ENCODE results near the gene TSBP1.

The TSBP1 gene

DNA sequence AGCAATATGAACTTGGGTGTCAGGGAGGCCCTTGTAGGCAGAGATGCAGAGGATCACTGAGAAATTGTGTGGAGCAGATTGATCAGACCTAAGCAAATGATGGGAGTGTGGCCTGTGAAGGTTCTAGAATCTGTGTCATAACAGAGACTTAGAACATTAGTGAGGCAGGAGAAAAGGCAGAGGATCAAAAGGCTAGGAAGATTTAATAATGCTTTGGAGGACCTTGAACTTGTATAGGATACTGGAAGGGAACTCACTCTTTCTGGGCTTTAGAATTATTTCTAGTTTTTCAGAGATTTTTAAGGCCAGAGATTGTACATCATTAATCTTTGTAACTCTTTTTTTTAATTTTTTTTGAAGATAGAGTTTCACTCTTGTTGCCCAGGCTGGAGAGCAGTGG is at the start of gene TSBP1:
TSS of gene TSBP1 (minus strand) at position 101 of the 400 bp plus-strand sequence. CDS start 197 bp downstream, outside the sequence.
- no peak for DNase-seq (ENCODE audit: low read depth)

DNA sequence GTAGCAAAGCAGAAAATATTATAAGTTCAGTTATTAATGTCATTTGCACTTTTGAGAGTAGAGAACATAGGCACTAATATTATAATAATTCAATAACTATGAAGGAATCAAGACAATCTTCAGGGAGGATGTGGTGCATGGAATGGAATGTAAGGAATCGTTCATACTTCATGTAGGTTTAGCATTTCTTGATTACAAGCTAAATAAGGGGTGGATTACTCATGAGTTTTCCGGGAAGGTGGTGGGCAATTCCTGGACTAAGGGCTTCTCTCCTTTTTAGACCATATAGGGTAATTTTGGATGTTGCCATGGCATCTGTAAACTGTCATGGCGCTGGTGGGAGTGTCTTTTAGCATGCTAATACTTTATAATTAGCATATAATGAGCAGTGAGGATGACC is 44.3 kb upstream of the TSBP1 start:
- no peak for DNase-seq (ENCODE audit: low read depth)

DNA sequence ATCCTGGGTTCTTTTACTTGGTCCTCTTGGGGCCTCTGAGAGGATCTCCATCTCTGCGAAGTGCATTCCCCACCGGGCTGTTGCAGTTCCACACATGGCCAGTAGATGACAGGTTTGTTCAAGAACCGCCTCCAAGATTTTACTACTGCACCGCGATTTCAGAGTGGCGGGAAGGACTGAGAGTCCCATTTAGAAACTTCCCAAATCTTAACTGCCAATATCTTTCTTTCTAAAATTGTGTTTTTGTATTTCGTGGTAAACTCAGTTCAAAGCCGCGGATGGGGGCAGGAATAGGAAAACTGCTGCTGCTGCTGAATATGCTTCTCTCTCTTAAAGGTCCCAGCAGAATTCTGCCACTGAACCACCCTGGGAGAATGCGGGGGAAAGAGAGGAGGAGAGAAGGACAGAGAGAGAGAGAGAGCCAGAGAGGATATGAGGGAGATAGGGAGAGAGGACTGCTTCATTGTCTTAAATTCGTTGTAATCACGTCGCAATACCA is 43.9 kb upstream of the TSBP1 start:
- peak; percentile 66 for DNase-seq (ENCODE audit: low read depth)

- DNase-seq (ENCODE audit: low read depth) = peak; percentile 77
Observed at GRCh38 chr6:32413427-32414047, 41.8 kb upstream of the TSBP1 start.

GRCh38 chr6:32411566-32412327 is 40.0 kb upstream of the TSBP1 start:
- DNase-seq (ENCODE audit: low read depth) = no peak

DNA sequence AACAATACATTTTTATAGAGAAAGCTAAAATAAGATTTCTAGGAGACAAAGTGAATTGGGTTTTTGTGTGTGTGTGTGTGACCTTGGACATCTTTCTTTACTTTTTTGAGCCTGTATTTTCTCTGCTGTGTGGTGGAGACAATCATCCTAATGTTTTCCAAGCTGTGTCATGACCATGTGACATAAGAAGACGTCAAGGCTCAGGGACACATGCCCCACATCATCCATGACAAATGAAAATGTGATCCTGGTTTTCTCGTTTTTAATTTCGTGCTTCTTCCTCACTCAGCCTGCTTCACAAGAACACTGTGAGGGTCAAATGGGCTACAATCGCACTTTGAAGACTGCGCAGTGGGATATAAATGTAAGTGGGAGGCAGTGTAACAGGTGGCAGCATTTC is 39.2 kb upstream of the TSBP1 start:
- no peak for DNase-seq (ENCODE audit: low read depth)

DNA sequence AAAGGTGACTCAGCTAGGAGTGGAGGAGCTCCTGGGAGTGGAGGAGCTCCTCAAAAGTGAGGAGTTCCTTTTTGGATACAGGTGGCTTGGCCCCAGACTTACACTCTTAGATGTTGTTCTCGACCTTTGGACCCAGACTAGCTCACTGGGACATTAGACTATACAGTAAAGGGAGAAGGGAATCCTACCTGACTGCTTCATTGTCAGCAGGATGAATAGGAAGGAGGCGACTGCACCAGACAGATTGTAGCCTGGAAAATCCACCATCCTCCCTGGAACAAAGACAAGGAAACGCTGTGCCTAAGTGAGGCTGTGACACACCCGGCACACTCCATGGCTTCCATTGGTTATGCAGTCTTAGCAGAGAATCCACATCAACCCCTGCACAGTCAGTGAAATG is 35.2 kb upstream of the TSBP1 start, which contains the start of gene BTNL2:
TSS of gene BTNL2 (minus strand) at position 325 of the 400 bp plus-strand sequence. CDS start at position 267, 58 bp downstream.
- DNase-seq (ENCODE audit: low read depth) = no peak

- DNase-seq (ENCODE audit: low read depth) = no peak
Observed at GRCh38 chr6:32406197-32406596, 34.5 kb upstream of the TSBP1 start.

- DNase-seq (ENCODE audit: low read depth) = no peak
Observed at GRCh38 chr6:32405656-32406055, 34.0 kb upstream of the TSBP1 start.

DNA sequence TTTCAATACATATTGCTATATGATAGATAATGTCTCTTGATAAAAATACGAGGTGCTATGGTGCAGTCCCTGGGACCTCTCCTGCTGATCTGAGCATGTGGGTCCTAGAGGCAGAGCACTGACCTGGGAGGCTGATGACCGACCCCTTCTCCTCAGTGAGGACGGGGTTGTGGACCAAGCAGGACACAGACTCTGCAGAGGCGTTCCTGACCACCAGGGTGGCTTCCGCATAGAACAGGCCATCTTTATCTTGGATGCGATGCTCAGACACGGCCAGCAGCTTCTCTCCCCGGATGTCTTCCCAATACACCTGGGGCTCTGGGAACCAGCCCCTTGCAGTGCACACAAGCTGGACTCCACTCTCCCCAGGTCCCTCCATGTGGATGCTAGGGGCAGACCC is 31.1 kb upstream of the TSBP1 start:
- no peak for DNase-seq (ENCODE audit: low read depth)

DNA sequence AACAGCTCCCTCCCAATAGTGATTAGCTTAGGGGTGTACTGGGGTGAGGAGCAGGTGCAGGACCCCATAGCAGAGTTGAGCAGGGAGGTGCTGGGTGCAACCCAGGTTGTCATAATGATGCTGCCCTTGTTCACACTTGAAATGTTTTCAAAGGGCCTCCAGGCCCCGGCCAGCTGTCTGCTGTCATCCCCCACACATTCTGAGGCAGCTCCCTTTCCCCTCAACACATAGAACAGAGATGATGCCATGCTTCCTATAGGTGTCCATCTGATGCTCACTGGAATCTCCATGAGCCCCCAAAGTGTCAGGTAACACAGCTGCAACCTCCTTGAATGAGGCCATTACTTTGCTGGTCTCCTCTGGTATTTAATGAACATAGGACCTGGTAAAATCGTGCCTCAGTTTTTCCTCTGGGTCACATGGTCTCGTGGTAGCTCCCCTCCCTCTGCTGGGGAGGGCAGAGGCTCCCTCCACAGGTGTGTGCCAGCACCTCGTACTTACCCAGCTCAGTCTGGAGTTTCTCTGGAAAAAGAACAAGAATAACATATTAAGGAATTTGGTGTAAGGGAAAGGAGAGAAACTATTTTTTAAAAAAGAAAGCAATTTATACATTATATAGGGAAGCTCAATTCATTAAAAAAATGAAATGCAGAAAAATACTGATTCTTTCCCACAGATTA is 29.7 kb upstream of the TSBP1 start:
- DNase-seq (ENCODE audit: low read depth) = no peak

GRCh38 chr6:32397252-32397920 is 25.7 kb upstream of the TSBP1 start:
- no peak for DNase-seq (ENCODE audit: low read depth)

GRCh38 chr6:32396028-32396427 is 24.3 kb upstream of the TSBP1 start:
- DNase-seq (ENCODE audit: low read depth) = no peak

GRCh38 chr6:32393665-32394420 is 22.1 kb upstream of the TSBP1 start:
- no peak for DNase-seq (ENCODE audit: low read depth)

- DNase-seq (ENCODE audit: low read depth) = no peak
Observed at GRCh38 chr6:32391505-32391904, 19.8 kb upstream of the TSBP1 start.

DNA sequence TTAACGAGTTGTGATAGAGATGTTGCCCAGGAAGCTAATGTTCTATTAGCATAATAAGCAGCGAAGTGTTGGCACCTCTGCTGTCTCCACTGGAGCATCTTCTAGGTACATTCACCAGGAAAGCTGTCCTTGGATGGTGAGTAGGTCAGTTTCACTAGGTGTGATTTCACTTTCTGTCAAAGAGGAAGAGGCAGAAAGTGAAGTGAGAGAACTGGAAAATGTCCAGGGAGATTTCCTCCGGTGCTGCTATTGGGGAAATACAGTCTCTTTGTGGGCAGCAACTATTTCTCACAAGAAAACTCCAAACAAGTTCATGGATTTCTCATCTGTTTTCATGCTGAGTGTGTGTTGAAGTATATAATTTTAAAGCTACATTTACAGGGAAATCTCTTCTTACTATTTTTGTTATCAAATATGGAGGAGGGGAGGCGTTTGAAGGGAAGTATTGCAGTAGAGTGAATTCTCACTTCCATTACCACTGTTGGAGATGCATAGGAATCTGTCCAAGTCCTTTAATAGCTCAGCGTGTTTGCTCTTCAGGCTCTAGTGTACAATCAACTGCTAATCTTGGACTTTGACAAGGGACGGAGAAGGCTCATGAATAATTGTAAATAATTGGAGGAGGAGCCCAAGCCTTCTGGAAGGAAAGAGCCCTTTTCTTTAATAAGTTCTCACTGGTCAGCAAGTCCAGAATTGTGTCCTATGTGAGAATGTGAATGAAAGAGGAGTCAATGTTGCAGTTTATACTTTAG is 16.1 kb upstream of the TSBP1 start:
- no peak for DNase-seq (ENCODE audit: low read depth)

DNA sequence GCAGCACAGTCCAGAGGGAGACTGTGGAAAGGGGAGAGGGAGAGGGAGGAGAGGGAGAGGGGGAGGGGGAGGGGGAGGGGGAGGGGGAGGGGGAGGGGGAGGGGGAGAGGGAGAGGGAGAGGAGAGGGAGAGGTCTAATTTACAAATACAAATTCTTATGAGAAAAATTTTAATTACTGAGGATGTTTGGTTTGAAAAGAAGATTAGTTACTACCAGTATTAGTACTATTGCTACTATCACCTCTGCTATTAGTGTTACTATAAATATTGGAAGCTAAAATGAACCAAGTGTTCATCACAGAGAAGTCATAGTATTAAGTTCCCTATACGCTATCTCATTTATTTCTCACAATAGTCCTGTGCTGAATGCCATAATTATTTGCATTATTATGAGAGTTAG is 14.3 kb upstream of the TSBP1 start:
- DNase-seq (ENCODE audit: low read depth) = no peak

DNA sequence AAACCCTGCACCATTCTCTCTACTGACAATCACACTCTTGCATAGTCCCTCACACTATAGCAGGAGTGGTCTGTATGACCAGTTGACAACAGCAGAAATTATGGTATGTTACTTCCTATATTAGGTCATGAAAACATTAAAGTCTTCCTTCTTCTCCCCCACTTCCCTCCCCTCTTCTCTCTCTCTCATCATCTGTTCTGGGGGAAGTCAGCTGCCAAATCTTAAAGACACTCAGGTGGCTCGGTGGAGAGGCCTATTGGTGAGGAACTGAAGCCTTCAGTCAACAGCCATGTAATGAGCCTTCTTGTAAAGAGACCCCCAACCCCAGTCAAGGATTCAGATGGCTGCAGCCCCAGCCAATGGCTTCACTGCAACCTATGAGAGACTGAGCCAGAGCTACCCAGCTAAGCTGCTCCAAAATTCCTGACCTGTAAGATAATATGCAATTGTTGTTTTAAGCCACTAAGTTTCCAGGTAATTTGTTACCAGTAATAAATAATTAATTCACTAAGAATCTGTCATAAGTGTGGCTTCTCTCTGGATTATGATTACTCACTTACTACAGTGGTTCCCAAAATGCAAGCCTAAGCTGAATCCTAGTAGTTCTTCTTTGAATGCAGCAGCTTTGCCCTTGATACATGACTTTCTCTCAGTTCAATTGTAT is 11.2 kb upstream of the TSBP1 start:
- no peak for DNase-seq (ENCODE audit: low read depth)

DNA sequence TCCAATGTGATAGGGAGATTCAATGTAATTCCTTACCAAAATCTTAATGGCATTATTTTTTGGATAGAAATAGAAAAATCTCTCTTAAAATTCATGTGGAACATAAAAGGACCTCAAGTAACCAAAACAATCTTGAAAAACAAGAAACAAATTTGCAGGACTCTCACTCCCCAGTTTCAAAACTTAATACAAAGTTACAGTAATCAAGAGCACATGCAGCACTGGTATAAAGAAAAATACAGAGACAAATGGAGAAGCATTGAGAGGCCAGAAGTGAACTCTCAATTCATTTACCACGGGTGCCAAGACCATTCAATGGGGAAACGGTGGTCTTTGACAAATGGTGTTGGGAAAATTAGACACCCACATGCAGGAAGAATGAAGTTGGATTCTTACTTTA is 7.8 kb upstream of the TSBP1 start:
- no peak for DNase-seq (ENCODE audit: low read depth)
